CD4-positive, alpha-beta T cell treated with Interferon gamma for 1 hour (primary cell): ENCODE results near the gene CTNNA2.

Experiments
- DNase-seq: peaks from one replicate; pipeline ENCODE4 v3.0.0-alpha.2; 2020

Gene CTNNA2

DNA sequence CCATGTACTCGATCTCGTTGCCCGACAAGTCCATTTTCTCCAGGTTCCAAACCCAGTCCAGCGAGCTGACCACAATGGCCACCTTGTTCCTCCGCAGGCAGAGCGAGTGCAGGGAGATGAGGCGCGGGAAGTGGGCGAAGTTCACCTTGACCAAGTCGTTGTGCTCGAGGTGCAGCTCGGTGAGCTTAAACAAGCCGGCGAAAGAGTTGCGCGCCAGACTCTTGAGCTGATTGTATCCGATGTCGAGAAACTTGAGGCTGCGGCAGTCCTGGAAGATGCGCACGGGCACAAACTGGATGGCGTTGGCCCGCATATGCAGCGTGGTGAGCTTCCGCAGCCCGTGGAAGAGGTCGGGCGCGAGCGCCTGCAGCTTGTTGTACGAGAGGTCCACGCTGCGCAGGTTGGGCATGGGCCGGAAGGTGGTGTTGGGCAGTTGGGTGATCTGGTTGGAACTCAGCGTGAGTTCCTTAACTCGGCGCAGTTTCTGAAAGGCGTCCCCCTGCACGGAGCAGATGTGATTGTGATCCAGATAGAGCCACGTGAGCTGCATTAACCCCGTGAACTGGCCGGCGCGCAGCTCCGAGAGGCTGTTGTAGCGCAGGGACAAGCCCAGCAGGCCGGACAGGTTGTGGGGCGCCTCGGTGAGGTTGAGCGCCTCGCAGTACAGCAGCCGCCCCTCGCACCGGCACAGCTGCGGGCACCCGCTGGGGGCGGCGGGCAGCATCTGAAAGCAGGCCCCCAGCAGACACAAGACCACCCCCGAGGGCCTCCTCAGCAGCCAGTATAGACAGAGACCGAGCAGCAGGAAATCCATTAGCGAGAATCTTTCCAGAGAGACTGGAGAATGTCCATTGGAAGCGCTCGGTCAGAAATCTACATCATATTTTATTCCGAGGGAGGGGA, 790.4 kb downstream of the CTNNA2 start:
- DNase-seq, result no peak

DNA sequence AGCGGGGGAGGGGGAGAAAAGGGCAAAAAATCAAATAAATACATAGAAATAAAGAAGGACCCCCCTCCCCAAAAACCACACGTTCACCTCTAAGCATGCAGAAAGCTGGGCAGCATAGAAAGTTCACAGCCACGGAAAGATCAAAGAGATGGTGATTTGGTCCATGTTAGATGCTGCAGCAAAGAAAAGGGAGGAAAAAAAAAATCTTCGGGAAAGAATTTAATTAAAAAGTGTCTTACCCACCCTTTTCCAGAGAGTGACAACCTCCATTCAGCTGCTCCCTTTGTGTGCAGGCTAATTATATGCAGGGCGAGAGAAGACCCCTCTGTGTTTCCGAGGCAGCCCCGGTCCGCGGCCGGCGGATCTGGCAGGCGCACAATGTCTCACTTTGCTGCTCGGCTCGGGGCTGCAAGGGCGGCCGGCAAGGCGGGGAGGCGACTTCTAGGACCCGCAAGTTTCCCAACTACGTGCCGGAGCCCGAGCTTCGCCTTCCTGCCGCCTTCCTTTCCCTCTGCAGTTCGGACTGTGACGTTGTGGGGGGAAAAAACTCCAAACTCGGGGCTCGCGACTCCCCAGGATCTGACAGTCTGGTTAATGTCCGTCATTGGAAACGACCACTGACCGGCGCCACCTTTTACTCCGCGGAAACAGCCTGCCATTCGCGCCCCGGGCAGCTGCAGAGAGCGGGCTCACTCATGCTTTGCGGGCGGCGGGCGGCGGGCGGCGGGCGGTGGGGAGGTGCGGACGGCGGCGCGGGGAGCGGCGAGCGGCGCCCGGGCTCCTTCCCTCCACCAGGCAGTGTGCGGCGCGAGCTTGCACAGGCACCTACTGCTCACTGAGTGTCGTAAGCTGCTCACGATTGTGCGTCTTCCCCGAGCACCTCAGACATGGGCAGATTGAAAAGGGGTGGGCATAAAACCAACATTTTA, 791.3 kb downstream of the CTNNA2 start, which contains the start of gene LRRTM1:
Gene LRRTM1 (minus strand): TSS at position 844 of the 929 bp plus-strand sequence. CDS start 933 bp downstream, outside the sequence.
- DNase-seq, result no peak

DNA sequence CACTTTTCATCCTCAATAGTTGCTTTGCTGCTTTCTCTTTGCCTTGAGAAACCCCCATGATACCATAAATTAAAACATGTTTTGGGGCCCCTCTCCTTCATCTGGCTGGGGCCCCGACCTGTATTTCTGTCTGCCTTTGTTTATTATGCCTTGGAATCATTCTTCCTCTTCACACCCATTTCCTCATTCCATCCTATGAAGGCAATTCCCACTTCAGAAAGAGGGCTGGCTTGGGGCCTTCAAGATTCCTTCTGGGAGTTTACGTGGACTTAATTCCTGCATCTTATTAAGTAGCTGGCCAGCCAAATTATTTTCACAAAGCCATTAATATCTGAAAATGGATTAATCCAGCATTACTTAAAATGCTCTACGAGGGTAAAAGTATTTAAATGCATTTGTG, 798.5 kb downstream of the CTNNA2 start:
- DNase-seq, result no peak

DNA sequence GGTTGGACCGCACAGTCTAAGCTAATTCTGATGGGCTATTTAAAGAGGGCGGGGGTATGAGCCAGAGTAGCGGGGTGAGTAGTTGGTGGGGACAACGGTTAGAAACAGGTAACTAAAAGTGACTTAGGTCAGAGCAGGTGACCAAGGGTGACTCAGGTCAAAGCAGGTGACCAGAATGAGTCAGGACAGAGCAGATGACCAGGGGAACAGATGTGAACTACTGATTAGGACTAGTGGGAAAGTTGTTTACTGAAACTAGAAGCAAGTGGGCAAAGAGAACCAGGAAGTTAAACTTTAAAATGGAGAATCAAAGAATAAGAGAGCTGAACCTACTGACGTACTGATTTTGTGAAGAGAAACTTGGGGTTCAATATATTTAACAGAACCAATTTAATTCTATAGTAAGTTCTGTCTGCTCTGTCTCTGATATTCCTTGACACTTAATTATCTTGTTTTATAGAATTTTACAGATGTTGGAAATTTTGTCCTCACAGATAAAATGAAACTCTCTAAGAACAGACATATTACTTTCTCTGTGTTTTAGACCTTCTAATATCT, 799.5 kb downstream of the CTNNA2 start:
- DNase-seq, result no peak

DNA sequence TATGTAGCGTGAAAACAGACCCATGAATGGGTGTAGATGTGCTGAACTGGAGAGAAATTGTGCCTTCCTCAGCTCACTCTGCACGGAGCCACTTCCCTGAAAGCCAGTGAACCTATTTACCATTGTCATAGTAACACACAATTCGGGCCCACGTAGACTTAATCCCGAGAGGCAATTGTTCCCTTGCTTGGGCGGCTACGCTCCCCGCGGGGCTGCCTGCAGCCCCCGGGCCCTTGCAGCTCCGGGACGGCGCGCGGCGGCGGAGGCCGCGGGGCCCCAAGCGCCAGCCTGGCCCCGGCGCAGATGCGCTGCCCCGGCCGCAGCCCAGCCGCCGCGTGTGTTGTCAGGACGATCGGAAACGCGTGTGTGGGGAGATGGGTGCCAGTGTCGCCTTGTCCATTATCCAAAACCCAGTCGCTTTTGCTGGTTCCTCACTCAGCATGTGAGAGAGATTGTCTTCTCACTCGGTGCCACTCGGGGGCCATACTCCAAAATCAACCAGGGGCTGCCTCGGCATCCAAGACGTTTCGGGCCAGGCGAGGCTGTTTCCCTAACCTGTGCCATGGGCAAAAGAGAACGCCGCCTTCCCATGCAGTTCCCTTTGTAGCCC, 809.6 kb downstream of the CTNNA2 start:
- DNase-seq, result no peak

DNA sequence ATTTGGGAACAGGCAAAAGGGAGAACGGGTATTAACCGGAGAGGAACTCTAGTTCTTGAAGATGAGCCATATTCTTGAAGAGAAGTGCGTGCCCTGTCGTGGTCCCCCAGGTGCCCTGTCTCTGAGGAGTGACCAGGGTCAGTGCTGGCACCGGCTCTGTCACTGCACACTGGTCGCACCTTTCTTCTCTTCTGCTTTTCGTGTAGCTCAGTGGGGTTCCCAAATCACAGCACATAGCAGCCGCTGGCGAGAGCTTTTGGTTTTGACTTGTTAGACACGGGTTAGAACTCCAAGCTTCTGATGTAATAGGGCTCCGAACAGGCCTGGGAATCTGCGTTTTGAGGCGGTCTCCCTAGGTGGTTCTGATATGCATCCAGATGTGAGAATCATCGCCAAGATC, 810.1 kb downstream of the CTNNA2 start:
- DNase-seq, result no peak

DNA sequence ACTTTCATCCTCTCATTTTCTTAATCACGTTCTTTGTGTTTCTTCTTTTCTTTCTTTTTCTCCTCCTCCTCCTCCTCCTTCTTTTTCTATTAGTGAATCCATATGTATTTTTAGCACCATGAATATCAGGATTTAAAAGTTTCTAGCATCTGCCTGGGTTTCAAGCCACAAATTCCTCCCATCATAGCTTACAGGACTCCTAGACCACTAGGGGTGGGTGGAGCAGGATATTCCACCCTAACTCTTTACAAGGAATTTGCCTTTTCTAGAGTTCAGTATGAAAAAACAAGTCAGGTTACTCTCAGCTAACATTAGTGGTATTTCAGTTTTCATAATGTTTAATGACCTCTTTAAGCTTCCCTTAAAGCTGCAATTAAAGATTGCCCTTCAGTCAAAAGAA, 810.8 kb downstream of the CTNNA2 start:
- no peak for DNase-seq

DNA sequence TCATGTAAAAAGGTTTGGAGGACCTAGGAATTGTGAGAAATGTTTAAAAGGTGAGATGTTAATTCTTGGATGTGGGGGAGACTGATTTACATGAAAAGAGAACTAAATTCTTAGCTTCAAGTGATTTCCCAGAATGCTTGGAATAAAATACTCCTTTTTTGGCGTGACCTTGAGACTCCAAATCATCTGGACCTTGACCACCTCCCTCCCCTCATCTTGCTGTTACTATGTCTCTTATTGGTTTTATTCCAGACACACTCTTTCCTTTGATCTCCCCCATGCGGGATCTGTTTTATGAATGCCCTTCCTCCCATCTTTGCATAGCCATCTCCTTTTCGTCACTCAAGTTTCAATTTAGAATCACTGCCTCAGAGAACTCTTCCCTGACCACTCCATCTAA, 811.7 kb downstream of the CTNNA2 start:
- DNase-seq, result no peak

DNA sequence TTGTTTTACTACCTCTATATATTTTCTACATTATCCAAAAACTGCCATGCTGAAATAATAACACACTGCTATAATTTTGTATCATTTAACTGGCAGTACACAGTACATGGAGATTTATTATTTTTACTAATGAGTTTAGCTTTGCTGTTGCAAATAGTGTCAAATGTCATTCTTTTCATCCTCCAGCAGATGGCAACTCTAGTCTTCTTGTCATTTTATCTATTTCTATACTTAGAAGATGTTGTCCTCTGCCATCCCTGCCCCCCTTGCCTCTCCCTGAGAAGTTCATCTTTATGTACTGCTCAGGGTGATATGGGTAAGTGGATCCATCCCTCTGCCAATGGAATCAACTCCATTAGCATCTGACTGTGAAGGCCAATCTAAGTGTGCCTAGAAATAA, 813.4 kb downstream of the CTNNA2 start:
- no peak for DNase-seq

DNA sequence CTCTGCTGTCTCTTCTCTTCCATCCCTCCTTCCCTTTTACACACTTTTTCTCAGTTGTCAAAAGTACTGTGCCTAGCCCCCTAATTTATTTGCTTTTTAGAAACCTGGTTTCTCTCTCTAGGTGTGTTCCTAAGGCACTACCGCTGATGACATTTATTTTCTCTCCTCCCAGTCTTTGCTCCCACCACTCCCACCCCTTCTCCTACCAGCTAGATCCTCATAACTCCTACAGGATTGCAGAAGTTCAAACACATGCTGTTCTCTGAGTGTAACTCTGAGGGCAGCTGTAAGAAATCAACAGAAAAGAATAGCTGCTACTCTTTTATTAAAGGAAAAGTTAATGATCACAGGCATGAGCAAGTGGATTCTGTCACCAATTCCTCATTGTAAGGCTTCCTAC, 814.0 kb downstream of the CTNNA2 start:
- DNase-seq, result no peak

DNA sequence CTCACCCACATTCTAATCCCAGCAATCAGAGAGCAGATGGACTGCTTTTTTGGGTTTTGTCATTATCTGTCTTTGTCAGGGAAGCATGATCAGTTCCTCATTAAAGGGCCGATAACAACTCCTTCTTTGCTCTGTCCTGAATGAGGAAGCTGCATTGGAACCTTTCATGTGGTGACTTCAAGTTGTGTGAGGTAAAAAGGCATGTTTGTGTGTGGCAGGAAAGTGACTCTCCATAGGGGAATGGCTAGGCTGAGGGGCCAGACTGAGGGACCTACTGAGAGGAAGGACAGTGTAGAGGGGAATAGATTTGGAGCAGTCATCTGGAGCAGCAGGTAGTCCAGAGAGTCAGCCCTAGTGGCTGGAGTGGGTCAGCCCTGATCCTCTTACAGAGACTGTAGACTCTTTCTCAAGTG, 815.3 kb downstream of the CTNNA2 start:
- DNase-seq, result no peak

DNA sequence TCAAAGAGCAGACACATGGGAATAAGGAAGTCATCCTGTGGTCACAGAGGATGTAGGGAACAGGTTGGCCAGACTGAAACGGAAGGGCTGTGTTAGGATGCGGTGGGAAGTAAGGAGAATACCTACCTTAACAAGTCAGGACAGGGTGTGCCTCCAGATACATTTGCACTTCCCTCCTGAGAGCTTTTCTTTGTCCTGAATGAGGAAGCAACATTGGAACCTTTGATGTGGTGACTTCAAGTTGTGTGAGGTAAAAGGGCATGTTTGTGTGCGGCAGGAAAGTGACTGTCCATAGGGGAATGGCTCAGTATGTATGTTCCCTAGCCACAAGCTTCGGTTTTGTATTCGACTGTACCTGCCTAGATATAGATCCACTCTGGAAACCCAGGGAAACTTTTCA, 816.6 kb downstream of the CTNNA2 start:
- no peak for DNase-seq

DNA sequence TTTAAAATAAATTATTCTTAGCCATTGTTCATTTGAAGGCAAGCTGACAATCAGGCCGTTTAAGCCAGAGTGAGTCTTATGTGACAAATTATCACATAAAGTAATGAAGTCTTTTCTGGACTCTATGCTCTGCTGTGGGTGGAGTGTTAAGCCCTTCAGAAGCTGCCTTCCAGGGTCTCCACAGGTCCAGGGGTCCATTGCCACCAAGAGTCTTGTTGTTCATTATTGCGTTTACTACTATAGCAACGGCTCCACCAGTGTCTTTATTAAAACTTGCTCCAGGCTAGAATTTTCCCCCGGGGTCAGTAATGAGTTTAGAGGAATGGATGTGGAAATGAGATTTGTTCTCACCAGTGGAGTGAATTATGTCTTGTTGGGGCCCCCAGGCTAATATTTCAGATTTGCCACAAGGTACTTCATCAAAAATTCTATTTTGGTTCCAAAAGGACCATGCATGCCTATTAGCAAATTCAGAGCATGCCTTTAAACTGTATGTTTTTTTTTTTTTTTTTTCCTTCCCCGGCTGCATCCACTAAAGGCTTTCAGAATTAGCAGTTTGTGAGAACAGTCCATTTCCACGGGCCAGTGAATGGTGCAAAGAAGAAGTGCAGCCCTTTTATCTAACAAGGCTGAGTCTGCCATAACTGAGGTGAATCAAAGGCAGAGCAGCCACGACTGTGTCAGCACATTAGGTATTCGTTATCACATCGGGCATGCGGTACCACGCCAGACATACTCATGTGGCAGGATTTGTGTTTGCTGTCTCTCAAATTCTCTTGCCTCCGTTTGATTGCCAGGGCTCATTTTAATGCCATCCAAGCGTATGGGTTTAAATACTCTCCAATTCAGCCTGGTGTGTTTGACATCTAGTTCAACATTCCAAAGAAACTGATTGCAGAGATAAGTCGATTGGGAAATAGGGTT, 817.9 kb downstream of the CTNNA2 start:
- DNase-seq, result no peak

DNA sequence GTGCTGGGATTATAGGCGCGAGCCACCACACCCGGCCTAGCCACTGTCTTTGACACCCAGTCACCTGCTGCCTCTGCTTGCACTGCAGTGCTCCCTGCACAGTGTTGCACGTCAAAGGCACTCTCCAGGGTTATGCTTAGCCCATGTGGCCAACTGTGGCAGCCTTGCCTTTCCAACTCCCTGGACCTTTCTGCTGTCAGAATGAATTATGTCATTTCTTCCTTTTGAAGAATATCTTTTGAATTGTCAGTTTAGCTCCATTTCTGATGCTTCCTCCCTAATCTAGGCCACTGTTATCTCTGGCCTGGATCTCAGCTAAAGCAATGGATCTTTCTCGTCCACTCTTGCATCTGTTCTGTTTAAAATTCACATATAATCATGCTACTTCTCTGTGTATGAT, 821.0 kb downstream of the CTNNA2 start:
- DNase-seq, result no peak

DNA sequence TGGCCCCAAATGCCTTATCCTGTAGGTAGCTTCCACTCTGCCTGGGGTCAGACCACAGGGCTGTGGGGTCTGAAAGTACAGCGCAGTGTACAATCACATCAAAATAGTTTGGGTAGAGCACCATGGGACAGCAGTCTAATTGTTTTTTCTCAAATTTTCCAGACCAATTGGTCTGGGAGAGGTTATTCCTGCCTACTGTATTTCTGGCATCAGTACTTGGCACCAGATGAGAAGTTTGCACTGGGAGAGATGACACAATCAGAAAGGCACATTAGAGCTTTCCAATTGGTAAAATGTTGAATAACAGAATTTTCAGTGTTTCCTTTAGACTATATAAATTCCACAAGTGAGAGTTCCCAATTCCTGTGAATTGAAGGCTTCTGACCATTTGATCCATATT, 822.6 kb downstream of the CTNNA2 start:
- no peak for DNase-seq

DNA sequence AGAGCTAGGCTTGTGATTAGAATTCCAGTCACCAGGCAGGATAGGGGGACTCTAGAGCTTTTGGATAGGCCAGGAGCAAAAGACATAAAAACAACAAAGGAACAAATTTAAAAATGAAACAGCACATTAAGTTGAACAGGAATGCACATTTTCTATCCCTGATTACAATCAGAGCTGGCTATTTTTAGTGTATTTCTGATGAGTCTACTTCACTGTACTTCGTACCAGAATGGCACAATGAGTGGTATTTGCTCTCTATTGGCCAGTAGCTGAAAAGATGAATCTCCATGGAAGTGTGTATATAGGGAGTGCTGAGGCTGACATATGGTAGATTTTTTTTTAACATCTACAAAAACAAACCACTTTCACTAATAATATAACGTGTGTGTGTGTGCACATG, 825.9 kb downstream of the CTNNA2 start:
- DNase-seq, result no peak

DNA sequence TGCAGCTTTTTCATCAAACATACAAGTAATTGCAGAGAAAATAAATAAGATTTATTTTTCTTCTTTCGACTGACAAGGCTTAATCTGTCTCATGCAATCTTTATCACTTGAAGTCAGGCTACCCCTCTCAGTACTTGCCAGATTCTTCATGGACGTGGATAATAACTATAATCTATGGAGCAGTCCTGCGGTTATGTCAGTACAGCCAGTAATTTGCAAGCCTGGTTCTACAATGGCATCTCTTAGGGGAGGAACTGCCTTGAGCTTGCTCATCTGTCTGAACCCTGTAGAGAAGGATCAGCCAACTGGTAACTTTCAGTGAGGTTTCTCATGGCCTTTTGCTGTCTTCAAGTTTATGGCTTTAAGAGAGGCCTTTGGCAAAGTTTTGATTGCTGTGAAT, 827.2 kb downstream of the CTNNA2 start:
- DNase-seq, result no peak

DNA sequence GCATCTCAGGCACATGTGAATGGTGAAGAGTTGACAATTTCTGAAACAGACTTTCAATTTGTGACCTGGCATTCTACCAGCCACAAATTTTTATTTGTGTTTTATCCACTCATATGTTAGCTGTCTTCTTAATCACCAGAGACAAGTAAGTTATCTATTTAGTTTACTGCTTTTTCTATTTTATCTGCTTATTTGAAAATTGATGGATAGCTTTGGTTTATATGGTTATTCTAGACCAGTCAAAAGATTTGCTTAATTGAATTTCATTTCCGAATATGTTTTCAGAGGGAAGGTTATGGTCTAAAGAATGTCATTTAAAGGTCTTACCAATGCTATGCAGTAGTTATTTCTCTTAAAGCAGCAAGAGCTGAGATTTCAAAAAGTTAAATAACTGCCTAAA, 835.2 kb downstream of the CTNNA2 start:
- no peak for DNase-seq

DNA sequence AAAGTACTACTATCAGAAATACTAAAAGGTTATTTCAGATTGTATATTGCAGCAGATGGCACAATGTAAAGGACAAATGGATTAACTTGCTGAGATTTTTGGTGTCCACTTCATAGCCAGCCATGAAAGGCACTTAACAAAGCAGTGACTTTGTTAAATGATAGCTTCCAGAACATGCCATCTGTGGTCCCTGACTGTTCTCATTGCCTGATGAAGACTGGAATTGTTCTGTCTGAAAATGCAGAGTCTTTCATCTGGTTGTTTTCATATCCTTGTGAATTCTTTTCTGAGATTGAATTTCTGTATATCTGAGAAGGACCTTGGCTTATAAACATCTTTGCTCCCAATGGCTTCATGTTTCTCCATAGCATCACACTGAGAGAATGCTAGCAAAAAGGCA, 836.1 kb downstream of the CTNNA2 start:
- no peak for DNase-seq

DNA sequence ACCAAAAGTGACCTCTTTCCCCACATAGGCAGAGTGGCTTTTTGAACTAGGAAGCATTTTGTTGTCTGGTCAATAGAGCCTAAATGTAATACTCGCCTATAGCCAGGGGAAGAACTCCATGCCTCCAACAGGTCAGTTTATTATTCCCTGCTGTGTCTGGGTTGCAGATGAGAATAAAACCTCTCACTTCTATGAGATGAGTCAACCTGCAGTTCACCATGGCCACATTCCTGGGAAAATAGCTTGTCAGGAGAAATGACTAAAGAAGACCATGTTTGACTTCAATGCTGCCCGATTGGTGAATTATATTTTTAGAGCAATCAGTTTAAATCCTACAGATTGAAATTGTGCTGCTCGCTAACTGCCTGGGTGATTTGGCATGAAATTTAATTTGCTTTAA, 838.4 kb downstream of the CTNNA2 start:
- DNase-seq, result no peak

DNA sequence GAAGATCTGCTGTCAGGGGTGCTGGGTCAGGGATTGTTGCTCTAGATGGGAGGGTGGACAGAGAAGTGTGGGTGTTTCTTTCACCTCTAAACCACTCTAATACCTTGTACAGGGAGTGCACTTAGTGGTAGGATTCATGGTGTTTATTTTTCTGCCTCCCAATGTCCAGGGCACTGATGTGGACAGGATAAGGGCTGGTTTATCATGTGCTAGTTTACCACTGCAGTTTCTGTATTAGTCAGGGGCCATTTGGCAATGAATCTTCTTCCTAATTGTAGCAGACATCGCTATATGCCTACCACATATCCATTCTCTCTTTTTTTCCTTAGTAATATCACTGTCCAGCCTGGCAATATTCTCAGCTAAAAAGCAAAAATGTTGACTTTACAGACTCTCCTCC, 842.0 kb downstream of the CTNNA2 start:
- no peak for DNase-seq

DNA sequence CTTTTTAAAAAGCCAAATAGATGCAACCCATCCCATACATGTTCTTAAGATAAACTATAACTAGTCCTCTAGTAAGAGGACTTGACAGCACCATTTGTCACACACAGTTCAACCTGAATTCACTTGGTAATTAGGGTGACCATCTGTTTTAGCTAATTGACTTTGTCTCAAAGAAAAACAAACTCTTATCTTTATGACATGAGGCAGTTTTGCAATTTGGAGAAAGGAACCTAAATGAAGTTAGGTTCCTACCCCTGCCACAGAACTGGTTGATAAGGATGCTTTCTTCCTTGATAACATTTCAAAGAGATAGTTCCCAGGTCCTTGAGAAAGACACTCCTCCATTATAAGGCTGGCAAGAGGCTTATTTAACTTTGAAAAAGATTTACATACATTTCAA, 849.1 kb downstream of the CTNNA2 start:
- DNase-seq, result no peak
